Mesendoderm (in vitro differentiated cells): ENCODE measurements around the gene MRPS31.

Source experiments
- DNase-seq: peaks from one replicate; pipeline ENCODE4 v3.0.0; 2013
- H2AK5ac ChIP-seq: 2 replicates; pipeline ENCODE4 v1.6.1; 2013; ENCODE audit warnings: low read length, inconsistent platforms
- H2BK120ac ChIP-seq: 2 replicates; pipeline ENCODE4 v1.6.1; 2013; ENCODE audit warnings: low read depth, mild to moderate bottlenecking, low read length, moderate library complexity, mixed read lengths
- H2BK15ac ChIP-seq: replicated peaks from 2 replicates; pipeline ENCODE4 v1.6.1; 2013; ENCODE audit warnings: low read depth, mild to moderate bottlenecking, moderate library complexity
- H2BK5ac ChIP-seq: 2 replicates; pipeline ENCODE4 v1.6.1; 2013; ENCODE audit warnings: low read length, inconsistent platforms
- H3K18ac ChIP-seq: 2 replicates; pipeline ENCODE4 v1.6.1; 2013; ENCODE audit warnings: mild to moderate bottlenecking, low read length, mixed read lengths
- H3K23ac ChIP-seq: one replicate; pipeline ENCODE4 v1.6.1; 2013; ENCODE audit warnings: low read length
- H3K27ac ChIP-seq: 2 replicates; pipeline ENCODE4 v1.5.1; 2013; ENCODE audit warnings: low read depth, mild to moderate bottlenecking, inconsistent platforms, low read length, moderate library complexity
- H3K27me3 ChIP-seq: 2 replicates; pipeline ENCODE4 v1.6.1; 2013; ENCODE audit warnings: low read length, control low read depth, mild to moderate bottlenecking, inconsistent platforms; ENCODE audit not compliant: insufficient read depth, poor library complexity
- H3K36me3 ChIP-seq: 2 replicates; pipeline ENCODE4 v1.6.1; 2013; ENCODE audit warnings: low read length, inconsistent platforms; ENCODE audit not compliant: control insufficient read depth, insufficient read depth
- H3K4ac ChIP-seq: one replicate; pipeline ENCODE4 v1.6.1; 2013; ENCODE audit warnings: low read depth, mild to moderate bottlenecking, low read length, moderate library complexity
- H3K4me1 ChIP-seq: 2 replicates; pipeline ENCODE4 v1.6.1; 2013; ENCODE audit warnings: low read depth, low read length, inconsistent platforms; ENCODE audit not compliant: control insufficient read depth
- H3K4me2 ChIP-seq: 2 replicates; pipeline ENCODE4 v1.6.1; 2013; ENCODE audit warnings: low read length
- H3K4me3 ChIP-seq: 2 replicates; pipeline ENCODE4 v1.5.1; 2013; ENCODE audit warnings: mild to moderate bottlenecking, low read length
- H3K56ac ChIP-seq: one replicate; pipeline ENCODE4 v1.6.1; 2013; ENCODE audit warnings: low read length
- H3K79me1 ChIP-seq: 2 replicates; pipeline ENCODE4 v1.6.1; 2013; ENCODE audit warnings: low read length, inconsistent platforms
- H3K79me2 ChIP-seq: 2 replicates; pipeline ENCODE4 v1.6.1; 2013; ENCODE audit warnings: mild to moderate bottlenecking, low read length; ENCODE audit not compliant: control insufficient read depth, insufficient read depth
- H3K9ac ChIP-seq: 2 replicates; pipeline ENCODE4 v1.6.1; 2013; ENCODE audit warnings: low read length, inconsistent platforms
- H4K5ac ChIP-seq: one replicate; pipeline ENCODE4 v1.6.1; 2013; ENCODE audit warnings: low read length
- H4K8ac ChIP-seq: one replicate; pipeline ENCODE4 v1.6.1; 2013; ENCODE audit warnings: low read depth, mild to moderate bottlenecking, control low read depth, low read length, moderate library complexity
- WGBS: extraction: QIAGEN DNeasy Blood & Tissue Kit; methylation state at CpG from one replicate; pipeline ENCODE4 v1.1.7; 2013; ENCODE audit warnings: low lambda C conversion rate, missing lambda C conversion rate; ENCODE audit not compliant: insufficient coverage; ENCODE audit errors: extremely low coverage; 5-methylcytosine and 5-hydroxymethylcytosine counted together

Gene MRPS31

GRCh38 chr13:40765602-40766001 lies 5.4 kb downstream of the MRPS31 start:
- Histone ChIP-seq H3K36me3 (no peaks in the 10 kb centered on the region), H2AK5ac (no peak overlapping the region), H4K5ac (no peak overlapping the region), H3K4ac (no peak overlapping the region), H3K18ac (no peak overlapping the region), H3K9ac (no peak overlapping the region), H3K4me2 (no peak overlapping the region), H3K4me3 (no peak overlapping the region), H2BK120ac (no peak overlapping the region), H3K27ac (no peak overlapping the region), H3K79me2 (peaks cover 10% of the 10 kb centered on the region), H2BK5ac (no peak overlapping the region), H3K27me3 (no peaks in the 10 kb centered on the region), H4K8ac (no peak overlapping the region), H2BK15ac (no peak overlapping the region), H3K23ac (no peak overlapping the region), H3K79me1 (peaks cover 7% of the 10 kb centered on the region), H3K56ac (no peak overlapping the region), H3K4me1 (peaks cover 4% of the 10 kb centered on the region)
- no CpG with 5 or more reads among the region's 1 CpG for WGBS
- DNase-seq = no peak

- Histone ChIP-seq H3K79me1 (peaks cover 1% of the 10 kb centered on the region), H4K8ac (no peak overlapping the region), H3K18ac (no peak overlapping the region), H3K79me2 (peaks cover 3% of the 10 kb centered on the region), H3K4me1 (no peaks in the 10 kb centered on the region), H3K4me3 (no peak overlapping the region), H2BK15ac (no peak overlapping the region), H2BK120ac (no peak overlapping the region), H3K9ac (no peak overlapping the region), H3K27ac (no peak overlapping the region), H3K27me3 (no peaks in the 10 kb centered on the region), H4K5ac (no peak overlapping the region), H3K4me2 (no peak overlapping the region), H3K4ac (no peak overlapping the region), H3K23ac (no peak overlapping the region), H2BK5ac (no peak overlapping the region), H3K56ac (no peak overlapping the region), H2AK5ac (no peak overlapping the region), H3K36me3 (no peaks in the 10 kb centered on the region)
- WGBS = no CpG with 5 or more reads among the region's 3 CpGs
- no peak for DNase-seq
These were observed 6.2 kb downstream of the MRPS31 start for GRCh38 chr13:40764587-40765403.

- Histone ChIP-seq H3K79me2 (no peaks in the 10 kb centered on the region), H3K27me3 (no peaks in the 10 kb centered on the region), H3K4me2 (no peak overlapping the region), H2AK5ac (no peak overlapping the region), H3K4me3 (no peak overlapping the region), H3K18ac (no peak overlapping the region), H3K4ac (no peak overlapping the region), H2BK5ac (no peak overlapping the region), H4K8ac (no peak overlapping the region), H3K56ac (no peak overlapping the region), H3K23ac (no peak overlapping the region), H3K9ac (no peak overlapping the region), H3K79me1 (no peaks in the 10 kb centered on the region), H3K4me1 (no peaks in the 10 kb centered on the region), H2BK120ac (no peak overlapping the region), H3K27ac (no peak overlapping the region), H2BK15ac (no peak overlapping the region), H4K5ac (no peak overlapping the region), H3K36me3 (no peaks in the 10 kb centered on the region)
- WGBS = no CpG with 5 or more reads among the region's 1 CpG
- DNase-seq = no peak
These were observed 8.1 kb downstream of the MRPS31 start for GRCh38 chr13:40762849-40763248.

- Histone ChIP-seq H2BK15ac (no peak overlapping the region), H3K23ac (no peak overlapping the region), H3K18ac (no peak overlapping the region), H3K27me3 (no peaks in the 10 kb centered on the region), H3K79me1 (no peaks in the 10 kb centered on the region), H3K56ac (no peak overlapping the region), H3K4me1 (no peaks in the 10 kb centered on the region), H2AK5ac (no peak overlapping the region), H3K9ac (no peak overlapping the region), H2BK120ac (no peak overlapping the region), H4K5ac (no peak overlapping the region), H4K8ac (no peak overlapping the region), H3K79me2 (no peaks in the 10 kb centered on the region), H3K27ac (no peak overlapping the region), H3K4ac (no peak overlapping the region), H3K4me2 (no peak overlapping the region), H3K36me3 (no peaks in the 10 kb centered on the region), H2BK5ac (no peak overlapping the region), H3K4me3 (no peak overlapping the region)
- WGBS = no CpG with 5 or more reads among the region's 4 CpGs
- no peak for DNase-seq
These were observed 12.2 kb downstream of the MRPS31 start for GRCh38 chr13:40758811-40759210.

GRCh38 chr13:40756042-40756441 lies 14.9 kb downstream of the MRPS31 start:
- no peak overlapping the region for H3K9ac ChIP-seq
- H3K79me2 ChIP-seq = no peaks in the 10 kb centered on the region
- no peak overlapping the region for H3K18ac ChIP-seq
- no peak overlapping the region for H4K8ac ChIP-seq
- no peak overlapping the region for H3K4me3 ChIP-seq
- no peak overlapping the region for H4K5ac ChIP-seq
- H3K79me1 ChIP-seq = no peaks in the 10 kb centered on the region
- H3K4ac ChIP-seq = no peak overlapping the region
- no peaks in the 10 kb centered on the region for H3K27me3 ChIP-seq
- no peak for DNase-seq
- no CpG with 5 or more reads among the region's 1 CpG for WGBS
- H3K4me2 ChIP-seq = no peak overlapping the region
- H3K4me1 ChIP-seq = no peaks in the 10 kb centered on the region
- no peak overlapping the region for H2BK120ac ChIP-seq
- no peak overlapping the region for H2BK5ac ChIP-seq
- H2BK15ac ChIP-seq = no peak overlapping the region
- no peak overlapping the region for H3K27ac ChIP-seq
- no peak overlapping the region for H3K23ac ChIP-seq
- no peak overlapping the region for H3K56ac ChIP-seq
- H2AK5ac ChIP-seq = no peak overlapping the region
- peaks cover 5% of the 10 kb centered on the region for H3K36me3 ChIP-seq
